Motor neuron (in vitro differentiated cells): Measurements from ENCODE around the gene TPI1. TPM values are rescaled to one million over a fixed set of nuclear protein-coding genes. Genes with fewer than 3 reads are reported as not detected.
A peak's percentile ranks its signal among the peaks of the same experiment; 100 is the strongest.
"Not testable (repeated sequence)": the region's sequence is repeated elsewhere in the genome, so short reads cannot be mapped to it uniquely, and the experiment has no call there.

Experiments used
- ATAC-seq, 8 experiments: fragments of 200-7000 bp; cut with Tn5 transposase; replicated peaks in 6 of 8; 2 replicates each; pipeline ENCODE4 v1.8.0; 2021; ENCODE audit warnings: mild to moderate bottlenecking in 8 of 8, moderate library complexity in 8 of 8
- H3K27ac ChIP-seq, 2 donors: fragments of 250-450 bp; sonication (Bioruptor Pico); 2 replicates each; pipeline ENCODE4 v1.9.0; 2021; ENCODE audit warnings: antibody characterized with exemption in 2 of 2, mild to moderate bottlenecking in 2 of 2, moderate library complexity in 1 of 2
- H3K4me1 ChIP-seq, 2 donors: fragments of 250-450 bp; sonication (Bioruptor Pico); replicated peaks in 1 of 2; 2 replicates each; pipeline ENCODE4 v1.6.1; 2021; ENCODE audit warnings: antibody characterized with exemption in 2 of 2, mild to moderate bottlenecking in 2 of 2, moderate library complexity in 1 of 2
- H3K4me3 ChIP-seq, 5 donors: fragments of 250-450 bp; sonication (Bioruptor Pico); 2 replicates each; pipeline ENCODE4 v1.9.0; 2021; ENCODE audit warnings: antibody characterized with exemption in 5 of 5, mild to moderate bottlenecking in 5 of 5, moderate library complexity in 4 of 5
- WGBS, 10 experiments: fragments of 450-650 bp; shearing (Covaris generic); methylation state at CpG; one replicate each; pipeline ENCODE4 v1.0.0; 2022; 5-methylcytosine and 5-hydroxymethylcytosine counted together
- in situ Hi-C, 9 experiments: fragments of 400-800 bp; cut with MboI; loops; one replicate each; pipeline ENCODE4 v1.15.0; 2021; ENCODE audit warnings: low sequenced_read_pairs in 9 of 9, low pct_unique_long_range_greater_than_20kb in 2 of 9; ENCODE audit not compliant: unreplicated experiment in 9 of 9
- total RNA-seq, 8 experiments: library from RNA; unstranded; fragments of 300-600 nt; gene quantifications; 2 replicates each; pipeline versions ENCODE4 v1.2.3 to v1.2.4, GENCODE V29; 2022

Gene TPI1
- total RNA-seq, 8 experiments from 2014 or later: 544 to 781 (median 685) TPM

GRCh38 chr12:6868211-6869048 is 1.1 kb downstream of the TPI1 start:
- Histone ChIP-seq H3K27ac (peak overlapping the region; percentile 76 to 77), H3K4me3 (peak overlapping the region; percentile 83 to 95 (median 89)), H3K4me1 (peaks cover 24 to 25% of the 10 kb centered on the region in 2 donors)
- in situ Hi-C loops: no loop called here
- no peak for ATAC-seq
- WGBS, 10 experiments: 0 to 33% (median 0%) methylated on average over 1 to 9 of the region's 22 CpGs; no CpG with 5 or more reads in 2 of the 10 experiments

DNA sequence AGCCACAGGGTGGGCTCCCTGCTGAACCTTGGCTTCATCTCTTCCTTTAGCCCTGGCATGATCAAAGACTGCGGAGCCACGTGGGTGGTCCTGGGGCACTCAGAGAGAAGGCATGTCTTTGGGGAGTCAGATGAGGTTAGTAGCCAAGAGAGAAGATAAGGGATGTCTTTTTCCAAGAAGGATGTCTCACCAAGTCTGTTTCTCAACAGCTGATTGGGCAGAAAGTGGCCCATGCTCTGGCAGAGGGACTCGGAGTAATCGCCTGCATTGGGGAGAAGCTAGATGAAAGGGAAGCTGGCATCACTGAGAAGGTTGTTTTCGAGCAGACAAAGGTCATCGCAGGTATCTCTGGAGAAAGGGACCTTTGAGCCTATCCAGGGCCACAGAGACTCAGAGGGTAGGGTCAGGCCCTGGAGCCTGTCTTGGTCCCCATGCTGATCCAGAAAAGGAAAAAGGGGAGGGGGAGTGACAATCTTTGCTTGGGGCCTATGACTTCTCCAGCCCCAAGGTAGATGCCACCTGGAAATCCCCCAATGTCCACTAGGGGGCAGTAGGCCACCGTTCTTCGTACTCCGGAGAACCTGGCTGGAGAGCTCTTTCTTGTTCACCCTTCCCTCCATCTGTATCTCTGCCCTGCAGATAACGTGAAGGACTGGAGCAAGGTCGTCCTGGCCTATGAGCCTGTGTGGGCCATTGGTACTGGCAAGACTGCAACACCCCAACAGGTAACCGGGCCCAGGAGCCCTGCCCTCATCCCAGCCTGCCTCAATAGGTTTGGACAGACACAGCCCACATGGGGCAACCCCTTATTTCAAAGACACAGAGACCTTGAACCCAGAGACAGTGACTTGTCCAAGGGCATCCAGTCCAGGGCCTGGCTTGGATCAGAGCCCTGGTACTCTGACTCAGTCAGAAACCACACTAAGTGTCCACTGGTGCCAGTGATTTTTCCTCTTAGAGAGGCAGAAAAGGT is 2.0 kb downstream of the TPI1 start:
- peak in 4 of 8 experiments; percentile 0 to 4 (median 2) for ATAC-seq
- peak overlapping the region; percentile 83 to 95 (median 89) for H3K4me3 ChIP-seq

GRCh38 chr12:6870304-6870703 is 3.0 kb downstream of the TPI1 start:
- in situ Hi-C loops, ATAC-seq, H3K4me3 ChIP-seq, H3K27ac ChIP-seq: not testable (repeated sequence)
- WGBS, 10 experiments: 0 to 100% (median 100%) methylated on average over 1 of the region's 4 CpGs; no CpG with 5 or more reads in 7 of the 10 experiments
- H3K4me1 ChIP-seq: peaks cover 24 to 28% of the 10 kb centered on the region in 2 donors

More for the DNA sequence above, 2.0 kb downstream of the TPI1 start:
- Histone ChIP-seq H3K27ac (peak overlapping the region in 1 of 2 donors; percentile 37), H3K4me1 (peaks cover 24 to 27% of the 10 kb centered on the region in 2 donors)
- WGBS, 10 experiments: 4 to 80% (median 33%) methylated on average over 1 to 7 of the region's 12 CpGs; no CpG with 5 or more reads in 1 of the 10 experiments
- in situ Hi-C loops: no loop called here

GRCh38 chr12:6871052-6871957 is 4.0 kb downstream of the TPI1 start:
- ATAC-seq: peak in 2 of 8 experiments; percentile 2
- Histone ChIP-seq H3K4me3 (peak overlapping the region in 1 of 5 donors; percentile 63), H3K27ac (no peak overlapping the region), H3K4me1 (peaks cover 23 to 27% of the 10 kb centered on the region in 2 donors)
- WGBS, 10 experiments: 43 to 100% (median 90%) methylated on average over 1 to 3 of the region's 12 CpGs; no CpG with 5 or more reads in 4 of the 10 experiments
- in situ Hi-C loops: no loop called here

GRCh38 chr12:6872073-6873048 is 5.0 kb downstream of the TPI1 start:
- in situ Hi-C loops: no loop called here
- Histone ChIP-seq H3K4me3 (peak overlapping the region; percentile 44 to 63 (median 53)), H3K27ac (peak overlapping the region in 1 of 2 donors; percentile 45), H3K4me1 (peaks cover 16 to 20% of the 10 kb centered on the region in 2 donors)
- WGBS, 10 experiments: 0 to 46% (median 0%) methylated on average over 1 to 7 of the region's 40 CpGs; no CpG with 5 or more reads in 5 of the 10 experiments
- ATAC-seq: peak; percentile 10 to 44 (median 37)

DNA sequence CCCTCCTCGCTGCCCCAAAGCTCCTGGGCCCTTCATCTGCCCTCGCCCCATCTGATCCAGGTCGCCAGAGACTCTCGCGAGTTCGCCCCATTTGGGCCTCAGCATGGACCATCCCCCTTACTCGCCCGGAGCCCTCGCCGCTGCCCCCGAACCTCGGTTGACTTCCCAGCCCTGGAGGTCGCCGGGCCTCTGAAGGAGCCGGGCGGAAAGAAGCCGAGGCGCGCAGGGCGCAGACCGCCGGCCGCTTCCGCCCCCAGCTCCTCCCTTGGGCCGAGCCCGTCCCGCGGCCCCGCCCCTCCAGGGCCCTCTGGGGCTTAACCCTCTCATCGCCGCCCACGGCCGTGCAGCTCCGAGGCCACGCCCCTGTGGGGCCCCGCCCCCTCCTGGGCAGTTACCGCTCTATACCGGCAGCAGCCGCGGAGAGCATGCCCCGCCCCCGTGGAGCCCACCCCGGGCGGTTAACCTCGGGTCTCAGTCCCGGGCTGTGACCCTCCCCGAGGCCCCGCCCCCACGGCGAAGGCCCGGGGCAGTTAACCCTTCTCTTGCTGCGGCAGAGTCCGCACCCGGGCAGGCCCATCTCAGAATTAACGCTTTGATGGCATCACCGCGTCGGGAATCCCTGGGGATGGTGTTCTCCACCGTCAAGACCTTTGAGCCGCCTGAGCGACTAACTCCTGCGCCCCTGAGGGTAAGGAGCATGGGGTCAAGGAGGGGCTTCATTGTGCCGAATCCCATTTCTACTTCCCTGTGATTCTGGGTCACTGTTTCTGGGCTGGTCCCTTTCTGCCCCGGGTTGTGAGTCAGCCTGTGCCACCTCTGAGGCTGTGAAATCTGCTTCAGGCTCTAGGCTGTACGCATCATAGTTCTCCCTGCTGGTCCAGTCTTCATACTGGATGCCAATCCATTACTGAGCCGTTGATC is 6.0 kb downstream of the TPI1 start, which contains the start of gene SPSB2:
SPSB2 (minus strand) TSS at position 210 of the 921 bp plus-strand sequence. CDS start 402 bp downstream, outside the sequence.
- Histone ChIP-seq H3K27ac (peak within 1 kb of the TSS; percentile 34 to 45), H3K4me3 (peak within 1 kb of the TSS; percentile 44 to 63 (median 53)), H3K4me1 (peaks cover 16 to 20% of the 10 kb centered on the region in 2 donors)
- in situ Hi-C loops: no loop called here
- WGBS, 10 experiments: 0 to 23% (median 0%) methylated on average over 1 to 7 of the region's 66 CpGs; no CpG with 5 or more reads in 3 of the 10 experiments
- peak; percentile 67 to 84 (median 78) for ATAC-seq

- Histone ChIP-seq H3K4me3 (peak overlapping the region; percentile 44 to 63 (median 53)), H3K27ac (peak overlapping the region in 1 of 2 donors; percentile 41), H3K4me1 (peaks cover 16 to 18% of the 10 kb centered on the region in 2 donors)
- in situ Hi-C loops, ATAC-seq: not testable (repeated sequence)
- WGBS, 10 experiments: 0 to 90% (median 55%) methylated on average over 2 to 7 of the region's 9 CpGs; no CpG with 5 or more reads in 2 of the 10 experiments
Measured at GRCh38 chr12:6874015-6874368, 6.7 kb downstream of the TPI1 start.

- 83 to 100% (median 97%) methylated on average over 1 to 9 of the region's 11 CpGs; no CpG with 5 or more reads in 2 of the 10 experiments for WGBS, 10 experiments
- ATAC-seq, in situ Hi-C loops: not testable (repeated sequence)
Measured at GRCh38 chr12:6879824-6880223, 12.5 kb downstream of the TPI1 start.

GRCh38 chr12:6883252-6883651 is 15.9 kb downstream of the TPI1 start:
- H3K4me3 ChIP-seq: no peak overlapping the region
- no peak overlapping the region for H3K27ac ChIP-seq
- no peak for ATAC-seq
- in situ Hi-C loops: no loop called here
- H3K4me1 ChIP-seq: peaks cover 14 to 16% of the 10 kb centered on the region in 2 donors
- 86 to 100% (median 100%) methylated on average over 1 to 4 of the region's 5 CpGs; no CpG with 5 or more reads in 5 of the 10 experiments for WGBS, 10 experiments

More at GRCh38 chr12:6879824-6880223, 12.5 kb downstream of the TPI1 start:
- not testable (repeated sequence) for H3K4me1 ChIP-seq, H3K4me3 ChIP-seq
- peak overlapping the region in 1 of 2 donors; percentile 3 for H3K27ac ChIP-seq

DNA sequence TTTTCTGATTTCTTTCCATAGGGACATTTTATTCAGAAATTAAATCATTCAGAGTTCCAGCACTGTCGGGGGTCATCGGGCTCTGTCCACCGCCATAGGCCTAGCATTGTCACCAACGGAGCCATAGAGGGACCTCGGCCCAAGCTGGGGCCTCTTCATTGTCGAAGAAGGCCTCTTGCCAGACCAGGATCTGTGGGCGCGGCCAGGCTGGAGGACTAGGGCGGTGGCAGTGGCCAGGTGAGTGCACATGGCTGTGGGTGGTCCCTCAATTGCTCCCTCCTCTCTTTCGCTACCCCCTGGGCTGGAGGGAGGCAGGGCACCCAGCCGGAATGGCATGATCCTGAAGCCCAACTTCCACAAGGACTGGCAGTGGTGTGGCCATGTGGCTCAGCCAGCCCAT is 16.4 kb downstream of the TPI1 start:
- in situ Hi-C loops: no loop called here
- peaks cover 14 to 16% of the 10 kb centered on the region in 2 donors for H3K4me1 ChIP-seq
- H3K27ac ChIP-seq: no peak overlapping the region
- H3K4me3 ChIP-seq: no peak overlapping the region
- peak in 1 of 8 experiments; percentile 7 for ATAC-seq
- 80 to 100% (median 93%) methylated on average over 1 to 6 of the region's 11 CpGs; no CpG with 5 or more reads in 4 of the 10 experiments for WGBS, 10 experiments
